Subcutaneous abdominal adipose tissue (tissue), 5 donors: ENCODE measurements around the gene NKD1.

Experiments
- H3K27ac ChIP-seq: one replicate; pipeline ENCODE4 v1.7.0; 2013; ENCODE audit warnings: low read depth, mild to moderate bottlenecking, inconsistent platforms, low read length, moderate library complexity
- H3K27me3 ChIP-seq, 5 donors: one replicate each; pipeline ENCODE4 v1.7.0; 2013; ENCODE audit warnings: low read length in 5 of 5, inconsistent platforms in 1 of 5; ENCODE audit not compliant: control insufficient read depth in 5 of 5, insufficient read depth in 4 of 5
- H3K36me3 ChIP-seq, 5 donors: one replicate each; pipeline ENCODE4 v1.7.0; 2013; ENCODE audit warnings: low read length in 5 of 5; ENCODE audit not compliant: control insufficient read depth in 5 of 5, insufficient read depth in 5 of 5
- H3K4me1 ChIP-seq, 5 donors: one replicate each; pipeline ENCODE4 v1.7.0; 2013; ENCODE audit warnings: low read length in 5 of 5, mild to moderate bottlenecking in 3 of 5, moderate library complexity in 1 of 5; ENCODE audit not compliant: control insufficient read depth in 5 of 5, insufficient read depth in 5 of 5
- H3K4me3 ChIP-seq, 5 donors: one replicate each; pipeline ENCODE4 v1.7.0; 2013; ENCODE audit warnings: low read length in 5 of 5, low read depth in 1 of 5
- H3K9ac ChIP-seq, 5 donors: one replicate each; pipeline ENCODE4 v1.7.0; 2013; ENCODE audit warnings: low read length in 5 of 5, mild to moderate bottlenecking in 4 of 5, moderate library complexity in 3 of 5
- H3K9me3 ChIP-seq, 5 donors: one replicate each; pipeline ENCODE4 v1.7.0; 2013; ENCODE audit warnings: low read length in 5 of 5; ENCODE audit not compliant: control insufficient read depth in 5 of 5
- donor health status: healthy.
- donor health status: healthy.
- donor health status: healthy.
- donor health status: healthy.
- donor health status: healthy.

Gene NKD1

GRCh38 chr16:50674831-50675230, 126.6 kb downstream of the NKD1 start:
- Histone ChIP-seq H3K9ac (no peak overlapping the region), H3K9me3 (peaks cover 10 to 29% (median 23%) of the 10 kb centered on the region in 5 donors), H3K27ac (no peak overlapping the region), H3K27me3 (peaks cover 0 to 4% (median 2%) of the 10 kb centered on the region in 5 donors), H3K4me1 (peaks cover 0 to 10% (median 0%) of the 10 kb centered on the region in 5 donors), H3K4me3 (no peak overlapping the region), H3K36me3 (peaks cover 0 to 20% (median 0%) of the 10 kb centered on the region in 5 donors)

GRCh38 chr16:50675686-50676610, 127.8 kb downstream of the NKD1 start:
- H3K9me3 ChIP-seq, result peaks cover 10 to 29% (median 23%) of the 10 kb centered on the region in 5 donors
- H3K27ac ChIP-seq, result no peak overlapping the region
- peaks cover 0 to 20% (median 0%) of the 10 kb centered on the region in 5 donors for H3K4me1 ChIP-seq
- H3K4me3 ChIP-seq, result no peak overlapping the region
- no peak overlapping the region for H3K9ac ChIP-seq
- H3K27me3 ChIP-seq, result peaks cover 0 to 4% (median 2%) of the 10 kb centered on the region in 5 donors
- H3K36me3 ChIP-seq, result peaks cover 0 to 20% (median 0%) of the 10 kb centered on the region in 5 donors

- peaks cover 0 to 20% (median 0%) of the 10 kb centered on the region in 5 donors for H3K4me1 ChIP-seq
- H3K4me3 ChIP-seq, result no peak overlapping the region
- peaks cover 4 to 21% (median 20%) of the 10 kb centered on the region in 5 donors for H3K9me3 ChIP-seq
- H3K36me3 ChIP-seq, result peaks cover 0 to 20% (median 0%) of the 10 kb centered on the region in 5 donors
- no peak overlapping the region for H3K9ac ChIP-seq
- no peak overlapping the region for H3K27ac ChIP-seq
- H3K27me3 ChIP-seq, result peaks cover 0 to 4% (median 2%) of the 10 kb centered on the region in 5 donors
These were observed 128.6 kb downstream of the NKD1 start for GRCh38 chr16:50676684-50677225.

DNA sequence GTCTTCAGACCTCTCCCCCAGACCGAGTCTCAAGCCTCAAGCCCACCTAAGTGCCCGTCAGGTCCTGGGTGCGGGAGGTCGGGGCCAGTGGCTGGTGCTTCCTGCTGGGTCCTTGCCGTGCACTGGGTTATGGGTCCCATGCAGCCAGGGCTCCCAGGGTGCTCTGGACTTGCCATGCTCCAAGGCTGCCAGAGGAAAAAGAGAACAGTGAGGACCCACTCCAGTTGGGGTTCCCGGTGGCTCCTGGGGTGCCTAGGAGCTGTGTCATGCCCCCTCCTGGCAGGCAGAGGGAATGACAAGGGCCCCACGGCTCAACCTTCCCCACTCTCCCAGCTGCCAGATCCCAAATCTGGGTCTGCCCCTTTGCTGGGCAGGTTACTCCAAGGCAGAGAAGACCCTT, 129.2 kb downstream of the NKD1 start:
- peaks cover 0 to 4% (median 2%) of the 10 kb centered on the region in 5 donors for H3K27me3 ChIP-seq
- no peak overlapping the region for H3K4me3 ChIP-seq
- H3K9me3 ChIP-seq, result peaks cover 0 to 15% (median 14%) of the 10 kb centered on the region in 5 donors
- peaks cover 0 to 20% (median 0%) of the 10 kb centered on the region in 5 donors for H3K36me3 ChIP-seq
- no peak overlapping the region for H3K27ac ChIP-seq
- H3K9ac ChIP-seq, result no peak overlapping the region
- peaks cover 0 to 20% (median 0%) of the 10 kb centered on the region in 5 donors for H3K4me1 ChIP-seq

DNA sequence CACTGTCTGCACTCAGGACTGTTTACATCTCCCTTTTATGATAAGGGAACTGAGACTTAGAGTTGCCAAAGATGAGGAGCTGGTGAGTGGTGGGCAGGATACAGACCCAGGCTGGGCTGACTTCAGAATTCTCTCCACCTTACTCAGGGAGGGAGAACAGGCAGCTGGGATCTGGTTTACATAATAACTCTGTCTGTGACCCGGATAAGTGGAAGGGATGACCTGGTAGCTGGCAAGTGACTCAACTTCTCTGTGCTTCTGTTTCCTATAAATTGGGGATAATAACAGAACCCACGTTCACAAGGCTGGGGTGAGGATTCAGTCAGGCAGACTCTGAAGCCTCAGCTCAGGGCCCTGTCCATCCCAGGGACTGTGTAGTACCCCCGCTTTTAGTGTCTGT, 130.3 kb downstream of the NKD1 start:
- Histone ChIP-seq H3K9ac (no peak overlapping the region), H3K4me3 (no peak overlapping the region), H3K4me1 (peaks cover 0 to 24% (median 0%) of the 10 kb centered on the region in 5 donors), H3K27ac (no peak overlapping the region), H3K36me3 (peaks cover 0 to 16% (median 0%) of the 10 kb centered on the region in 5 donors), H3K27me3 (peaks cover 0 to 4% (median 0%) of the 10 kb centered on the region in 5 donors), H3K9me3 (peaks cover 0 to 5% (median 4%) of the 10 kb centered on the region in 5 donors)

- no peak overlapping the region for H3K27ac ChIP-seq
- H3K4me3 ChIP-seq, result no peak overlapping the region
- H3K27me3 ChIP-seq, result peaks cover 0 to 2% (median 0%) of the 10 kb centered on the region in 5 donors
- no peak overlapping the region for H3K9ac ChIP-seq
- H3K4me1 ChIP-seq, result peaks cover 0 to 31% (median 0%) of the 10 kb centered on the region in 5 donors
- H3K36me3 ChIP-seq, result peaks cover 0 to 12% (median 0%) of the 10 kb centered on the region in 5 donors
- H3K9me3 ChIP-seq, result no peaks in the 10 kb centered on the region
These were observed 131.1 kb downstream of the NKD1 start for GRCh38 chr16:50679266-50679665.

- Histone ChIP-seq H3K4me1 (peaks cover 0 to 38% (median 0%) of the 10 kb centered on the region in 5 donors), H3K4me3 (peak overlapping the region in 3 of 5 donors; percentile 46 to 58 (median 54)), H3K27me3 (peaks cover 0 to 1% (median 0%) of the 10 kb centered on the region in 5 donors), H3K27ac (no peak overlapping the region), H3K9me3 (no peaks in the 10 kb centered on the region), H3K9ac (peak overlapping the region in 1 of 5 donors; percentile 37), H3K36me3 (peaks cover 0 to 8% (median 0%) of the 10 kb centered on the region in 5 donors)
These were observed 131.7 kb downstream of the NKD1 start for GRCh38 chr16:50679676-50680555.

GRCh38 chr16:50680556-50680893, 132.3 kb downstream of the NKD1 start:
- Histone ChIP-seq H3K9me3 (no peaks in the 10 kb centered on the region), H3K27ac (no peak overlapping the region), H3K36me3 (peaks cover 0 to 7% (median 0%) of the 10 kb centered on the region in 5 donors), H3K4me3 (peak overlapping the region; percentile 31 to 58 (median 47)), H3K9ac (peak overlapping the region in 1 of 5 donors; percentile 37), H3K4me1 (peaks cover 0 to 40% (median 0%) of the 10 kb centered on the region in 5 donors), H3K27me3 (no peaks in the 10 kb centered on the region)

- Histone ChIP-seq H3K4me1 (peaks cover 0 to 40% (median 0%) of the 10 kb centered on the region in 5 donors), H3K27ac (no peak within 1 kb of the TSS), H3K4me3 (peak within 1 kb of the TSS; percentile 31 to 58 (median 47)), H3K9me3 (no peaks in the 10 kb centered on the region), H3K9ac (peak within 1 kb of the TSS in 2 of 5 donors; percentile 37 to 51), H3K27me3 (no peaks in the 10 kb centered on the region), H3K36me3 (peaks cover 0 to under 1% (median 0%) of the 10 kb centered on the region in 5 donors)
These were observed 133.1 kb downstream of the NKD1 start, which contains the start of gene SNX20 for GRCh38 chr16:50681021-50681885. TSS of gene SNX20 (minus strand) at chr16:50681312. CDS start at chr16:50677526, 3,786 bp downstream.
